ENCODE results near the gene NELFB.
"Not testable (repeated sequence)": the region's sequence is repeated elsewhere in the genome, so short reads cannot be mapped to it uniquely, and the experiment has no call there.

The NELFB gene

GRCh38 chr9:137236238-137236935 lies 18.7 kb upstream of the NELFB start:
- DNase-seq = peak; percentile 91

- peak; percentile 55 for DNase-seq
Measured at GRCh38 chr9:137236936-137237421, 18.1 kb upstream of the NELFB start.

GRCh38 chr9:137237759-137238726 lies 17.1 kb upstream of the NELFB start:
- peak; percentile 57 for DNase-seq

DNA sequence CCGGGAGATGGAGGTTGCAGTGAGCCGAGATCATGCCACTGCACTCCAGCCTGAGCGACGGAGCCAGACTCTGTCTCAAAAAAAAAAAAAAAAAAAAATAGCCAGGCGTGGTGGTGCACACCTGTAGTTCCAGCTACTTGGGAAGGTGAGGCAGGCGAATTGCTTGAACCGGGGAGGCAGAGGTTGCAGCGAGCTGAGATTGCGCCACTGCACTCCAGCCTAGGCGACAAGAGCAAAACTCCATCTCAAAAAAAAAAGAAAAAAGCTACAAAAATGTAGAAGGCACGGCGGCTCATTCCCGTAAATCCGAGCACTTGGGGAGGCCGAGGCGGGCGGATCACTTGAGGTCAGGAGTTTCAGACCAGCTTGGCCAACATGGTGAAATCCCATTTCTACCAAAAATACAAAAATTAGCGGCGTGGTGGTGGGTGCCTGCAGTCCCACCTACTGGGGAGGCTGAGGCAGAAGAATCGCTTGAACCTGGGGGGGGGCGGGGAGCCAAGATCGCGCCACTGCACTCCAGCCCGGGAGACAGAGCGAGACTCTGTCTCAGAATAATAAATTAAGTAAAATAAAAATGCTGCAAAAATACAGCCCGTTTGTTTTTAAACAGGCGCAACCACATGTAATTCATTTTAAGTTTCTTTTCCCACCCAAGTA lies 15.5 kb upstream of the NELFB start:
- not testable (repeated sequence) for DNase-seq

DNA sequence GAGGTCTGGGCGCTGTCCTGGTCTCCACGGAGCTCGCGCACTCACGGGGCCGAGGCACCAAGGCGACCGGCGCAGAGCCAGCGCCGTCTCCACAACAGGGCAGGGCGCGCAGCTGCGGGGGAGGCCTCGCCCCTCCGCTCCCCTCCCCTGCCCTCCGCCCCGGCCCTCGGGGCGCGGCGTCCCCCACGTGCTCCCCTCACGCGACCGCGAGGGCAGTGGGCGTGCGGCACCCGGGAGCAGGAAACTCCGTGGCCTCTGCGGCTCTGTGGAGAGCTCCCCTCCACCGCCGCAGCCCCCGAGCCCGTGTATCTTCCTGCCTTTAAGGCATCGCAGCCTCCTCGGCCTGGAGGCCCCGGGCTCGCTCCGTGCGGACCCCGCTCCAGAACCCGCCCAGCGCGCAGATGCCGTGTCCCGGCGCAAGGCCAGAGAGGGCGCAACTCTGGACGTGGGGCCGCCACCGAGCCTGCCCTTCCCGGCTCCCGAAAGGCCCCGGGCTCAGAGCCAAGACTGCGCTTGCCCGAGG lies 14.7 kb upstream of the NELFB start:
- peak; percentile 72 for DNase-seq

DNA sequence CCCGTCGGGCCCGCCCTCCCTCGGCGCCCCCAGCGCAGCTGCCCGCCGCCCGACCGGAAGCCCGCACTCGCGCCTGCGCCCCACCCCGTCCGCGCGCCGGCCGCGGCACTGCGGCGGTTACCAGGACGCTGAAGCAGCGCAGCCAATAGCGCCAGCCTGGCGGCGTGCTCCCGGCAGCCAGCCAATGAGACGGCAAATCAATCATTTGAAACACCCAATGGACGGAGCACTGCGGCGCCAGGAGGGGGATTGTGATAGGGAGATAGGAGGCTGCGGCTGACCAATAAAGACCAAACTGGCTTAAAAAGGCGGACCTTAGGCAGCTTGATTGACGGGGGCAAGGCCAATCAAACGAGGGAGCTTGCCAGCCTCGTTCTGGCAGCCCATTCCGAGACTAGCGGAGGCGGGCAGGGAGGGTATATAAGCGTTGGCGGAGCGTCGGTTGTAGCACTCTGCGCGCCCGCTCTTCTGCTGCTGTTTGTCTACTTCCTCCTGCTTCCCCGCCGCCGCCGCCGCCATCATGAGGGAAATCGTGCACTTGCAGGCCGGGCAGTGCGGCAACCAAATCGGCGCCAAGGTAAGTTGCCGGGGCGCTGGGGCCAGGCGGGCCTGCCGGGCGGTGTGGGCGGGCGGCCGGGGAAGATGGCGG lies 14.2 kb upstream of the NELFB start, which contains the start of gene TUBB4B:
Gene TUBB4B (plus strand): TSS at position 447 of the 649 bp plus-strand sequence. CDS start 74 bp downstream, at position 521.
- DNase-seq = peak; percentile 100

GRCh38 chr9:137241490-137242268 lies 13.4 kb upstream of the NELFB start:
- no peak for DNase-seq

DNA sequence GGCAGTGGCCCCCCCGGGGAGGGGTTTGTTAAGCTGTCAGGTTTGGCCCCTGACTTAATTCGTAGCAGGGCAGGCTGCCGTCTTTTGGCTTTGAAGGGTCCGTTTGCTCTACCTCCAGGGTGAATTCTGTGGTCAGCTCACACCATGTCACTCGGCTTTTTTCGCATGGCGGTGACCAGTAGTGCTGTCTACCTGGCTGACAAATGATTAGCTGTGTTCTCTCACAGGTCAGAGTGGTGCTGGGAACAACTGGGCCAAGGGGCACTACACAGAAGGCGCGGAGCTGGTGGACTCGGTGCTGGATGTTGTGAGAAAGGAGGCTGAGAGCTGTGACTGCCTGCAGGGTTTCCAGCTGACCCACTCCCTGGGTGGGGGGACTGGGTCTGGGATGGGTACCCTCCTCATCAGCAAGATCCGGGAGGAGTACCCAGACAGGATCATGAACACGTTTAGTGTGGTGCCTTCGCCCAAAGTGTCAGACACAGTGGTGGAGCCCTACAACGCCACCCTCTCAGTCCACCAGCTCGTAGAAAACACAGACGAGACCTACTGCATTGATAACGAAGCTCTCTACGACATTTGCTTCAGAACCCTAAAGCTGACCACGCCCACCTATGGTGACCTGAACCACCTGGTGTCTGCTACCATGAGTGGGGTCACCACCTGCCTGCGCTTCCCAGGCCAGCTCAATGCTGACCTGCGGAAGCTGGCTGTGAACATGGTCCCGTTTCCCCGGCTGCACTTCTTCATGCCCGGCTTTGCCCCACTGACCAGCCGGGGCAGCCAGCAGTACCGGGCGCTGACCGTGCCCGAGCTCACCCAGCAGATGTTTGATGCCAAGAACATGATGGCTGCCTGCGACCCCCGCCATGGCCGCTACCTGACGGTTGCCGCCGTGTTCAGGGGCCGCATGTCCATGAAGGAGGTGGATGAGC lies 12.6 kb upstream of the NELFB start:
- no peak for DNase-seq

- DNase-seq = not testable (repeated sequence)
Measured at GRCh38 chr9:137243266-137243625, 11.9 kb upstream of the NELFB start.

DNA sequence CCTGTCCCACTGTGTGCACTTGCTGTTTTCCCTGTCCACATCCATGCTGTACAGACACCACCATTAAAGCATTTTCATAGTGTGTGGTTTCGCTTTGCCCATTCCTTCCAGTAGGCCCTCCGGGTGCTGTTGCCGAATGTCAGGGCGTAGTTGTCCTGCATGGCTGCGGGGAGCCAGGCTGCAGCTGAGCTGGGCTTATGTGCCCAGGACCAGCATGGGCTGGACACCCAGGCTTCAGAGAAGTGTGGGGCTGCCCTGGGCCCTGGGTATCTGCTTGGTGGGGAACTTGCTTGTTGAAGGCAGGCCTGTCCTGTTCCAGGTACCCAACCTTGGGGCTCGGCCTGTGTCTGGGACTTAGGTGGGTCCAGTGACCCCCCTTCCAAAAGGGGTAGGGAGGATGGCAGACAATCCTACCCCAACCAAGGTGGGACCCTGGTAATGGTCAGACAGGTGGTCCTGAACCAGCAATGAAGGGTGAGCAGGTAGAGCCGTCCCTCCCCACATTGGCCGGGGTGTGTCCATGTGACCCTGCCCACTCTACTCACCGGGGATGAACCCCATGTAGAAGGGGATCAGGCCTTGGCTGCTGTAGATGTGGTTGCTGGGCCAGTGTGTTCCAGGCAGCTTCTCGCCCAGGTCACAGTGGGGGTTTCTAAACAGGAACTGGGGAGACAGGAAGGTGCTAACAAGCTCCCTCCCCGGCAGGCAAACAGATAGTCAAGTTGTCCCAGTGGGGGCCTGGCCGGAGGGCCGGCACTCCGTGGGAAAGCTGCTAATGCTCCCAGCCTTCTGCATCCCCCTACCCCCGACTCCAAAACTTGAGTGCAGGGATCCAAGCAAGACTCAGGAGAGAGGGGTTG lies 11.3 kb upstream of the NELFB start:
- DNase-seq = no peak

- DNase-seq = peak; percentile 73
Measured at GRCh38 chr9:137244486-137245449, 10.4 kb upstream of the NELFB start.

GRCh38 chr9:137245450-137246421 lies 9.4 kb upstream of the NELFB start:
- peak; percentile 94 for DNase-seq

- DNase-seq = no peak
Measured at GRCh38 chr9:137247135-137247915, 7.8 kb upstream of the NELFB start.

- DNase-seq = no peak
Measured at GRCh38 chr9:137247916-137248175, 7.3 kb upstream of the NELFB start.

- DNase-seq = peak; percentile 28
Measured at GRCh38 chr9:137250329-137251193, 4.6 kb upstream of the NELFB start.

GRCh38 chr9:137251194-137251461 lies 4.0 kb upstream of the NELFB start, which contains the start of gene STPG3:
TSS of gene STPG3 (plus strand) at chr9:137251286. CDS start at chr9:137251287, 1 bp downstream.
- no peak for DNase-seq

Measured in NCI-H2171 treated with DMSO at 0.1 percent for 48 hours (cell line).